ENCODE measurements around the gene GNAI1.

Gene GNAI1

DNA sequence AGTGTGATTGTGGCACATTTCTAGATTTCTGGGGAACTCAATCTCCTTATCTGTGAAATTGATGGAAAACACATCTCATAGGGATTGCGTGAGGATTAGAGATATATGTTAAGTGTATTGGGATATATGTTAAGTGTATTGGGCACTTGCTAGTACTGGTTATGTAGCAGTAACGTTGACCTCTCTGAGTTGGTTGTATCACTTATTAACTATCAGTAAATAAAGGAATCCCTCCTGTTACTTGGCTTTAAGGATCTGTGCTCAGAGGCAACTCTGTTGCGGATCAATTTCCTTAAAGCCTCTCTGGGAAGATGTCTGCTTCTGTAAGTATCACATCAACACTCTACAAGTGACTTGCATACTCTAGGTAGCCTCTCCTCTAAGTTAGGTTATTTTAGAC, 25.2 kb downstream of the GNAI1 start:
- no peak for DNase-seq (ENCODE audit: low spot score)

- no peak for DNase-seq (ENCODE audit: low spot score)
Measured at GRCh38 chr7:80161466-80161865, 26.8 kb downstream of the GNAI1 start.

GRCh38 chr7:80165177-80165576, 30.5 kb downstream of the GNAI1 start:
- no peak for DNase-seq (ENCODE audit: low spot score)

- DNase-seq (ENCODE audit: low spot score): no peak
Measured at GRCh38 chr7:80170445-80170844, 35.8 kb downstream of the GNAI1 start.

GRCh38 chr7:80172387-80172786, 37.8 kb downstream of the GNAI1 start:
- no peak for DNase-seq (ENCODE audit: low spot score)

DNA sequence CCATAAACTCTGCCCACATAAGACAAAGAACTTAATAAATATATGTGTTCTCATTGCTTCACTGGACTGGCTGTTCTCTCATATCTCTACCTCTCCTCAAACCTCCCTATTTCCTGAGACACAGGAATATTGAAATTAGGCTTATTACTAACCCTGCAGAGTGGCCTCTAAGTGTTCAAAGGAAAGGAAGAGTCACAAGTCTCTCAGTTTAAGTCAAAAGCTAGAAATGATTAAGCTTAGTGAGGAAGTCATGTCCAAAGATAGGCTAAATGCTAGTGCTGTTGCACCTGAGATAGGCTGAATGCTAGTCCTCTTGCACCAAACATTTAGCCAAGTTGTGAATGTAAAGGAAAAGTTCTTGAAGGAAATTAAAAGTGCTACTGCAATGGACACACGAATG, 41.1 kb downstream of the GNAI1 start:
- no peak for DNase-seq (ENCODE audit: low spot score)

GRCh38 chr7:80181411-80181810, 46.8 kb downstream of the GNAI1 start:
- DNase-seq (ENCODE audit: low spot score): no peak

- DNase-seq (ENCODE audit: low spot score): no peak
Measured at GRCh38 chr7:80182630-80183276, 48.1 kb downstream of the GNAI1 start.

DNA sequence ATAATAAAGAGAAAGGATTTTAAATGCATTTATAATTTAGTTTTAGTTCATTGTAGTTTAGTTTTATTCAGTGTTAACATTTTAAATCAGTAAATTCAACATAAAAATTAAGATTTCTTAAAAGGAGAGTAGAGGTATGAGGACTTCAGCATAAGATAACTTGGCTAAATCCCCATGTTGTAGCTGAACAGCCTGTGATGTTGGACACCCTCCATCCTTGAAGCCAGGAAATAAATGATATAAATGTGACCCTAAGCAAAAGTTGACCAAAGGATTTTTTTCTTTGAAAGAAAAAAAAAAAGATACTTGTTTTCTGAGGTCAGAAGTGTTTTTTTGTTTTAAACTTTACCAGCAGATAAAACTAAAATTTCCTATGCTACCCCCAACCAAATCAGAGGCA, 48.7 kb downstream of the GNAI1 start:
- DNase-seq (ENCODE audit: low spot score): no peak

DNA sequence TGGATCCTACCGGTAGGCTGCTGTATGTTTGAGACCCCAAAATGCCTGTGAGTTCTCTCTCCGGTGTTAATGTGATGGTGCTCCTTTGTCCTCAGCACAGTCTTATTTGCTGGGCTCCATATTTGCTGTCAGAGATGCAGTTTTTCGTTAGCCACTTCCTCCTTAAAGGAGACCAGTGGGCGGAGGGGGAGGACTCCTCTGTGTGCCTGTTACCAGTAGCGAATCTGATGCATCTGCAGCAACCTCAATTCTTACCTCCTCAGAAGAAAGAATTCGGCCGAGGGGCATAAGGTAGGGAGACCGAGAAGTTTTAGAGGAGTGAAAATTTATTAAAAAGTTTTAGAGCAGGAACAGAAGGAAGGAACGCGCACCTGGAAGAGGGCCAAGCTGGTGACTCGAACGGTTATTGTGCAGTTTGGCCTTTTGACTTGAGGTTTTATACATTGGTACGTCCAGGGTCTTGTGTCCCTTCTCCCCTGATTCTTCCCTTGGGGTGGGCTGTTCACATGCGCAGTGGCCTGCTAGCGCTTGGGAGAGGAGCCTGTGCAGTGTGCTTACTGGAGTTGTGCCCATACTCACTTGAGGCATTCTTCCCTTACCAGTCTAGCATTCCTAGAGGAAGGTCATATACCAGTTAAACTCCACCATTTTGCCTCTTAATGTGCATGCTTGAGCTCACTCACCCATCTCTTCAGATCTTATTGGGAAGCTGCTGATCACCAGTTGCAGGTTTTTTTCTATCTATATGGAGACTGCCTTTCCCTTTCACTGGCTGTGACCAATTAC, 49.5 kb downstream of the GNAI1 start:
- DNase-seq (ENCODE audit: low spot score): no peak

- no peak for DNase-seq (ENCODE audit: low spot score)
Measured at GRCh38 chr7:80184693-80185092, 50.1 kb downstream of the GNAI1 start.

GRCh38 chr7:80185571-80185970, 50.9 kb downstream of the GNAI1 start:
- no peak for DNase-seq (ENCODE audit: low spot score)

DNA sequence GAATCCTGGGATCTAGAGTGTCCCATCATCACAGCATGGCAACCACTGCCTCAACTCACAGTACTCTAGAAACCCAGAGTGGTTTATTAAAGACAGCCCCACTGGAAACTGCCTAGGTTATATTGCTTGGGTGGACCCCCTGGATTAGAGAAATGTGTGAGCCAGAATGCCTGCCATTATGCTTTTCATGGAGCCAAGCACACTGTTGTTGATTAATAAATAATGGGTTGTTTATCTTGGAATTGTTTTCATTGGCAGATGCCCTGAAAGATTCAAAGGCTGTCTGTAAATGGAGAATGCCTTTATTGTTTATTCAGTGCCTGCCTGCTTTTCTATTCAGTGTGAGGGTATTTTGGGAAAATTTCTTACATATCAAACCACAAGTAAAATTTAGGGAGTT, 52.1 kb downstream of the GNAI1 start:
- no peak for DNase-seq (ENCODE audit: low spot score)

DNA sequence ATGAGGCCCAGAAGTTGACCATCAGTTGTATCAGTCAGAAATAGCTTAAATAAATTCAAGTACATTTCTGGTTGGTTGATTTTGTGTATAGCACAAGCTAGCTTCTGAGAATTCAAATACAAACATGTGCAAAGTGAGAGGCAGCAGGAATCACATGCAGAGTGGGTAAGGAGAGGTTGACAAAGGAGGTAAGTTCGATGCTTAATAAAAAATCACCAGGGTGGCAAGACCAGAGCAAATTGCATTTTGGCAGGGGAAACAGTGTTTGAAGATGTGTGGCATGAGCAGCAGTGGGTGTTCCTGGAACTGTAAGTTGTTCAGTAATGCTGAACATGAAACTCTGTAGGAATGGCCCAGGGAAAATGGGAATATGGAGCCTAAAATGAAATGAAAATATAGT, 52.6 kb downstream of the GNAI1 start:
- DNase-seq (ENCODE audit: low spot score): no peak

GRCh38 chr7:80187727-80188126, 53.1 kb downstream of the GNAI1 start:
- no peak for DNase-seq (ENCODE audit: low spot score)

DNA sequence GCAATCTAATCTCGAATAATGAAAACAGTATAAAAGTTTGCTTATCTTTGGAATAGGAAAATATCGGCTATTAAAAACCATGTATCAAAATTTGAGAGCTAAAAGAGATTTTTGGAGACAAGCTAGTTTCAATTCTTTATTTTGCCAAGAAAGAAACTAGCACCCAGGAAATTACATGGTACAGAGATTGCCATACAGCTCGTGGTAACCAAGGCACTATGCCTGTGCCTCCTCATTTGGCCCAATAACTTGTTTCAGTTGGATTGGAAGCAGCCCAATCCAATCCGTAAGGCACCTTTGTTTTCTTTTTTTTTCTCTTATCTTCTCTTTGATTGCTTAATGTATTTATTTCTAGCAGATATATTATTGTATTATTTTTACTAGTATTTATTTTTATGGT, 55.0 kb downstream of the GNAI1 start:
- no peak for DNase-seq (ENCODE audit: low spot score)

- no peak for DNase-seq (ENCODE audit: low spot score)
Measured at GRCh38 chr7:80197627-80198026, 63.0 kb downstream of the GNAI1 start.

GRCh38 chr7:80199051-80199450, 64.4 kb downstream of the GNAI1 start:
- DNase-seq (ENCODE audit: low spot score): no peak

DNA sequence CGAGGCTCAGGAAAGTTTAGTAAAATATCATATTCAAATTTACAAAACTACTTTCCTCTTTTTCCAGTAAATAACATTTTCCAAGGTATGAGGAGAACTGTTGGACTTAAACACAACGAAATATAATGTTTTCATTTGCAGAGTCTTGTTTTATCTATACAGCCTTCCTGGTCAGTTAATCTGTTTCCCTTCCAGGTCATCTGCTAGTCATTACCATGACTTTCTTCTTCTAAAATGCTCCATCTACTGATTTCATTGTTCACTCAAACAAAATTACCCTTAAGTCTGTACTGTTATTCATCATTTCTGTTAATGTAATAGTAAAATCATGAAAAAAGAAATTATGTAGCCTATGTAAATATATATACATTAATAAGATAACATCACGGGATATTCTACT, 69.8 kb downstream of the GNAI1 start:
- DNase-seq (ENCODE audit: low spot score): no peak

DNA sequence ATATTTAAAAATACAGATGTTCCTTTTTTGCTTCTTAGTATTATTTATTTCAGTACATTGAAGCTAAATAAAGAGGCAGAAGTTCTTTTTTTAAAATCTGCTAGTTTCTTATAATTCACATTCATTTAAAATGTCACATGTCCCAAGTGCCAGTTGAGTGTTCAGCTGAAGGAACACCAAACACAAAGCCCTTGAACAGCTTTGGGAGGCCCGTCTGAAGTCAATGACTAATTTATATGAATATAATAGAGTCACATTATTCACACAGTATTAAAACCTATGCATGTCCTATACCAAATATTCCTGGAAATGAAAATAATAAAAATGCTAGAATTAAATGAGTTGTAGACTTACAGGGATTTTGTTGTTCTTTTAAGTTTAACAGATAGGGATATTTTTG, 70.3 kb downstream of the GNAI1 start:
- no peak for DNase-seq (ENCODE audit: low spot score)

DNA sequence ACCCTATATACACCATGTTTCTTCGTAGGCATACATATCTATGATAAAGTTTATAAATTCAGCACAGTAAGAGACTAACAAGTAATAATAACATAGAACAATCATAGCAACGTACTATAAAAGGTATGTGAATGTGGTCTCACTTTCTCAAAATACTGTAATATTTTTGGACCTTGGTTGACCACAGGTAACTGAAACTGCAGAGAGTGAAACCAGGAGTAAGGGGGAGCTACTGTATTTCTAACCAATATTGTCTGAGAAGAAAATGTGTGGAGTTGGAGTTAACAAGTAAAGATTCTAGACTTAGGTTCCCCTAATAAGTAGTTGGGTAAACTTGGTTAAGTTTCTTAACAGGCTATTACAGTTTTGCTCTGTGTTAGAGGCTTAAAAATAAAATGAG, 72.1 kb downstream of the GNAI1 start:
- no peak for DNase-seq (ENCODE audit: low spot score)

- no peak for DNase-seq (ENCODE audit: low spot score)
Measured at GRCh38 chr7:80207501-80207900, 72.9 kb downstream of the GNAI1 start.

DNA sequence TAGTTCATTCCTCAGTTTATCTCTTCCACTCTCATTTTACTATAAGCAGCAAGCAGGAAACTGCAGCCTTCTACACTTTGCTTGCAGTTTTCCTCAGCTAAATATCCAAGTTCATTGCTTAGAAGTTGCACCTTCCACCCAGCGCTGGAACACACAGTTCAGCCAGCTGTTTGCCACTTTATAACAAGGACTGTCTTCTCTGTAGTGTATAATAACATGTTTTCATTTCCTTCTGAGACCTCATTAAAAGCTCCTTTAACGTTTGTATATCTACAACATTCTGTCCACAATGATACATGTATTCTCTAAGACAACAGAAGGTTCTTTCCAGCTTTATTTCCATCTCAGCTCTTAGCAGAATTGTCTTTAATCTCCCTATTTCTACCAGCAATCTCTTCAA, 74.1 kb downstream of the GNAI1 start:
- DNase-seq (ENCODE audit: low spot score): no peak

- DNase-seq (ENCODE audit: low spot score): no peak
Measured at GRCh38 chr7:80210400-80210799, 75.8 kb downstream of the GNAI1 start.
